Stimulated activated CD8-positive, alpha-beta memory T cell treated with anti-CD3 and anti-CD28 coated beads, Interleukin-4, amount 100 ng/mL, for 48 hours (primary cell): ENCODE measurements around the gene GPR160.
"Not testable (repeated sequence)": the region's sequence is repeated elsewhere in the genome, so short reads cannot be mapped to it uniquely, and the experiment has no call there.

Source experiments
- DNase-seq: peaks from one replicate; pipeline ENCODE4 v3.0.0-alpha.2; 2020

Gene GPR160

DNA sequence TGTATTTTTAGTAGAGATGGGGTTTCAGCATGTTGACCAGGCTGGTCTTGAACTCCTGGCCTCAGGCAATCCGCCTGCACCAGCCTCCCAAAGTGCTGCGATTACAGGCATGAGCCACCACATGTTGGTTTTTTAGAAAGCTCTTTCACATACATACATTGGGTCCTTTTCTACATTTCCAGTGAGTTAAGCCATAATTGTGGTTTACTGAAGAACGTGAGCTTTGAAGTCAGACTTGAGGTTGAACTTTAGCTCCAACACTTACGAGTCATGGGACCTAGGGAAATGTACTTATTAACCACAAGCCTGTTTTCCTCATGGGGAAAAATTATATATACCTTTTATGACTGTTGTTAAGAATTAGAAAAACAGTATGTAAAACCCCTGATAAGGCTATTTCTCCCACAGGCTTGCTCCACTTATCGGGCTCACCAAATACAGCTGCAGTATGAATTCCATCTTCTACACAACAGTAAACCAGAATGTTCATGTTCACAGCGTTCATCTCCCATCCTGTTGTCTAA is 39.0 kb downstream of the GPR160 start:
- DNase-seq, result no peak

DNA sequence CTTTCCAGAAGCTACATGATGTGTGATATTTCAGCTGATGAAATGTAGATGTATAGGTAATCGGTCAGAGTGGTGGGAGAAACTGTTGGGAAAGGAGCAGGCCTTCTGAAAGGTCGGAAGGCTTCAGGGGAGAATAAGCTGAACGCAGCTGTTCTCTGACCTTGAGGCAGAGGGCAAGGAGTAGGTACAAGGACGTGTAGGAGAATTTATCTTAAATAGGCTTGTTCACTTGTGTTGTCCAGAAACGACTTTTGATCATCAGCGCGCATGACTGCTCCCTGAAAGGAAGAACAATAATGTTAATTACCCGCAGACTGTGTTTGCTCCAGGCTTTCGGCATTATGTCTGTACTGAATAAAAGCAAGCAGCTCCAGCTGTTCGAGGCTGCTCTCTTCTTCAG is 39.6 kb downstream of the GPR160 start:
- DNase-seq, result no peak

DNA sequence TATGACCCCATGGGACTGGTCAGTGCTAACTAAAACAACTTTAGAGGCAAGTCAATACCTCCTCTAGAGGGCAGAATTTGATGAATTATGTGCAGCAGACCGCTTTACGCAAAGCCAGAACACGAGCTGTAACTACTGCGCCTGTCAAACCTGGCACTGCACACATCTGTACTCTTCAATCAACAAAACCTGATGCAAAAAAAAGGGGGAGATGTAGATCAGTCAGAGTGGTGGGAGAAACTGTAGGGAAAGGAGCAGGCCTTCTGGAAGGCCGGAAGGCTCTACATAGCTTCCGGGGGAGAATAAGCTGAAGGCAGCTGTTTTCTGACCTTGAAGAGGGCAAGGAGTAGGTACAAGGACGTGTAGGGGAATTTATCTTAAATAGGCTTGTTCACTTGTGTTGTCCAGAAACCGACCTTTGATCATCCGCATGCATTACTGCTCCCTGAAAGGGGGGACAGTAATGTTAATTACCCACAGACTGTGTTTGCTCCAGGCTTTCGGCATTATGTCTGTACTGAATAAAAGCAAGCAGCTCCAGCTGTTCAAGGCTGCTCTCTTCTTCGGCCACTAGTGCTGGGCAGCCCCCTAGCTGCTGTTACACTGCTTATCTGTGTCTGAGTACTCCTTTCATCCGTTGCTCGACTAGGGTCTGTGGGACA is 41.0 kb downstream of the GPR160 start:
- DNase-seq, result no peak

- DNase-seq, result no peak
Observed at GRCh38 chr3:170079536-170080165, 41.9 kb downstream of the GPR160 start.

DNA sequence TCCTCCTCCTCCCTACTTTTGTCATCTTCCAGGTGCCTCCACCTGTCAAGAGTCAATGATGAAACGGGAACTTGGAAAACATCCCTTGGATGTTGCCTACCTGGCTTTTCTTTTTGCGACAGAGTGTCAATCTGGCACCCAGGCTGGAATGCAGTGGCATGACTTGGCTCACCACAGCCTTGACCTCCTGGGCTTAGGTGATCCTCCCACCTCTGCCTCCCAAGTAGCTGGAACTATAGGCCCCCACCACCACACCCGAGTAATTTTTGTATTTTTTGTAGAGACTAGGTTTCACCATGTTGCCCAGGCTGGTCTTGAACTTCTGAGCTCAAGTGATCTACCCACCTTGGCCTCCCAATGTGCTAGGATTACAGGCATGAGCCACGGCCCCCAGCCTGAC is 42.8 kb downstream of the GPR160 start:
- no peak for DNase-seq

- DNase-seq, result no peak
Observed at GRCh38 chr3:170081079-170081741, 43.4 kb downstream of the GPR160 start.

- DNase-seq, result no peak
Observed at GRCh38 chr3:170083343-170083742, 45.5 kb downstream of the GPR160 start.

- DNase-seq, result no peak
Observed at GRCh38 chr3:170085396-170085795, 47.6 kb downstream of the GPR160 start.

DNA sequence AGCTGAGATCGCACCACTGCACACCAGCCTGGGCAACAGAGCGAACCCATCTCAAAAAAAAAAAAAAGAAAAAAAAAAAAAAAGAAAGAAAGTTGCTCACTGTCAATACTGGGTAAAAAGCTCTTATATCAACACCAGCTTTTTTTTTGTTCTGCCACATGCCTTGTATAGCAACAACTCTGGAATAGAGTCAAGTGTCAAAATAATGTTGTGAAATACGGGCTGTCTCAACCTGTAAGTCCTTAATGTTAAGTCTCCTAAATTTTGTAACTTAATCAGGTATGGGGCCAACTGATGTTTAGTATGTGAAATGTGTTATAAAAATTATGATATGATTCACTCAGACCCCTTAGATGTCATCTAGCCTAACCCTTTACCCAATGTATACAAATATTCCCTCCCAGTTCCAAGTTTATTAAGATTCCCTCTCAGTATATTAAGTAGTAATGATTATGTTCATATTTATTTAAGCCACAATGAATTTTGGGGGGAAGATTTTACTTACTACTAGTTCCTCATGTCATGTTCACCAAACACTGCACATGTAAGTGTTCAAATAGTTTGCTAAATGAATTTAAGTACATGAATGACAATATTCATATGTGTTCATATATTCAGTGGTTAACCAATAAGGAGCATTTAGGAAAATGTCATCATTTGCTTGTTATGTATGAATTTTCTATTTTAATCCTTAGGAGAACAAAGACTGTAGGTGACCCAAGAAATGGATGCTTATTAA is 52.2 kb downstream of the GPR160 start:
- no peak for DNase-seq

GRCh38 chr3:170090601-170090981 is 52.8 kb downstream of the GPR160 start:
- no peak for DNase-seq

GRCh38 chr3:170092907-170093306 is 55.1 kb downstream of the GPR160 start:
- no peak for DNase-seq

DNA sequence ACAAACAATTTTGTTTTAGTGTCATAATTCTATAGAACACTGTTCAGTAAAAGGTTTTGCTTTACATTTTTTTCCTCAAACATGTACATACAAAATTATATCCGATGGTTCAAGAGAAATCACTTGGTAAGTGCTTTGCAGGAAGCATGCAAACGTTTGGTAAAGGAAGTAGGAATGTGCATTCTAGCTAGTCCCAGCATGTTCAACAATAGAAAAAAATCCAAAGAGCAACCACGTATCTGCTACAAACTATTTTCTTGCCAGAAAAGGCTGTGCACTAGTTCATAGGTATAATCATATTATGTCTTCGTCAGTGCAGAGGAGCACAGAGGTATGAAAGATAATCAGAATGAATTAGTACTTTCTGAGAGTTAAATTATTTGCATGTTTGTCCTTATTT is 58.0 kb downstream of the GPR160 start:
- no peak for DNase-seq

DNA sequence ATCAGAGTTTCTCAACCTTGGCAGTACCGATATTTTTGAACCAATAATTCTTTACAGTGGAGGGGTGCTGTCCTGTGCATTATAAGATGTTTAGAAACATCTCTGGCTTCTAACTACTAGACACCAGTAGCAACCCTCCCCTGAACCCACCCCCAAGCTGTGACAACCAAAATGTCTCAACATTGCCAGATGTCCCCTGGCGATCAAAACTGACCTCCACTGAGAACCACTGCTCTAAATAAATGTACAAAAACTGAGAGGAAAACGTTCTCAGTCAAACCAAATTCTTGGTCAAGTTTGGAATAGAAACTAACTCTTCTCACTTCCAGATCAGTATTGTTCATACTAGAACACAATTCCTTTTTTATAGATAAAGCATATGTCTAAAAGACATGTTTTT is 58.5 kb downstream of the GPR160 start:
- DNase-seq, result no peak

DNA sequence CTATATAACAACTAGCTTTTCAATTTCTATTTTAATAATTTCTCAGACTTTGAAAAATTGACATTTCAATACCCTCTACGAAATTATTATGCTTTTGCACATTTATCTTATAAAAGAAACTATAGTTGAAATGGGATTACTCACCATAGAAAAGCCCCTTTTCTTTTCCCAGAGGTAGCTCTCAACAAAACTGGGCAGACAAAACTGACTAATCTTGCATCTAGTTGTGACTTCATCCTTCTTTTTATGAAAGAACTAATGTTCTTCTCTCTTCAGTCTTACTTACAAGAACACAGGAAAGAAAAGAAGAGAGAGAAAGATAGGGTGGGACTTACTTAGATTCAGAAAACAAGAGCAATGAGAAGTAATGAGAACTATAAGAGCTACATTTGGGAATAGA is 61.0 kb downstream of the GPR160 start:
- DNase-seq, result no peak

DNA sequence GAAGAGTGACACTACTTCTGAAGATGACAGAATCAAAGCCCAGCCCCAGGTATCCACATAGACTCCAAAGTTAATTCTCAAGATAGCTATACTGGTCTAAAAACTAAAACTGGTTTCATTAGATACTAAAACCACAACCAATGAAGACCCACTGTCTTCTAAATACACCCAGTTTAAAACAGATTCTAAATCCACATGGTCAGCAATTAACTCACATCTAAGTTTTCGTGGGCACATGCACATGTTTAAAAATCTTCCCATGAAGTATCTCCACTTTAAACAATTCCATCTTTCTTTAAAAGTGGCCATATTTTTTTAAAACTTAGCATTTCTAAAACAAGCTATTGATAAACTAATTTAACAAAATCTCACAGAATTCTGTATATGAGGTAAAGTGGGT is 63.1 kb downstream of the GPR160 start:
- no peak for DNase-seq

DNA sequence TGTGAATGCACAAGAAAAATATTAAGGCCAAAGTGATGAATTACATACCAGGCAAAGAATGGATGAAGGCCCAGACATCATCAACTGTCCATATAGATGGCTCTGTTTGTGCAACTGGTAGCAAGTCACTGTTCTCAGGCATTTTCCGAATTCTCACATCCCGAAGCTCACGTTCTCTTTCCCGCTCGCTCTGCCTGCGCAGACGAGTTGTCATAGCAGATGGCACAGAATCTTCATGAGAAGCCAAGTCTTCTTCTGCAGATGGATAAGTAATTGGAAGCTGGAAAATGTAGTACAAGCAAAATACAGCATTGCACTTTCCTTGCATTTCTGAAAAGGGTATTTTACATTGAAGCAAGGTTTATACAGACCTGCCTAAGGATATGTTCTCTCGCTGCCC is 64.6 kb downstream of the GPR160 start:
- no peak for DNase-seq

GRCh38 chr3:170107941-170108340 is 70.1 kb downstream of the GPR160 start:
- no peak for DNase-seq

DNA sequence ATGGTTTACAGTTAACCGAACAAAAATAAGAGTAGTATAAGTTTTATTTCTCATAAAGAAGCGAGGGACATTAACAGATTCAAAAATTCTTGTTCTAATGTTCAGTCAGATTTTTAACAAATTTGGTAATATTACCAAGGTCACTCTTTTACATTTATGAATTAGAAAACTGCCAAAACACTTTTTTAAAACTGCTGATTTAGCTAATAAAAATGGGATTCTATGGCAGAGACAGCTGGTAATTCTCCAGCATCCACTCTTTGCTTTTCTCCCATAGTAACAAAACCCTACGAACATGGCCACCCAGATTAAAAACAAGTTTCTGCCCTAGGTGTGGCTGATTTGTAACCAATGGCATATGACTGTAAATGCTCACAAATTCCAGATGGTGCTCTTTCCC is 71.2 kb downstream of the GPR160 start:
- DNase-seq, result no peak

DNA sequence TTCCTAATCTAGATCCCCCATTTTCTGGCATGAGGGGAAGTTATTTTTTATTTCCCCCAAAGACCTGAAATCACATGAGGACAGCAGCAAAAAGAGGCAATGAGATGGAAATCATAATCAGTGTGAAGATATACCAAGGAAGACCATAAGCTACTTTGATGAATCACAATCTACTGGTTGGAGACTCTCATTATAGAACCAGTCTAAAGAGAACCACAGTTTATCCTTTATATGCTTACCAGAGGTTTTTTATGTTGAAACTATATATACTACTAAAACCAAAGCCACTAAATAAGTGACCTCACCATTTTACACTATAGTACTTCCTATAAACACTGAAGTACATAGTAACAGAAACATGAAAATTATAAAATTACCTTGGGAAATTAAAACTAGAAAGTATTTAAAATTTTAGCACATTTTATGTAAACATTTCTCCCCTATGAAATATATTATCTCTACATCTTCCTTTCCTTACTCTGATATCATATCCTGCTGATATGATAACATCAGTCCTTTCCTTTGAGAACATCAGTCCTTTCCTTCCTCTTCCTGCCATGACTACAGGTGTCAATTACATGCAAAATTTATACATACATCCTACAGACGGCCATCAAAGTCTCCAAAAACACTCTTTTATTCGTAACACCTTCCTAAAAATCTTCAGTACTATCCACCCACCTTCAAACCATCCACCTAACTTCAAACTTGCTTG is 71.9 kb downstream of the GPR160 start:
- no peak for DNase-seq

GRCh38 chr3:170111147-170111771 is 73.5 kb downstream of the GPR160 start:
- DNase-seq, result no peak

- DNase-seq, result not testable (repeated sequence)
Observed at GRCh38 chr3:170114165-170114564, 76.4 kb downstream of the GPR160 start.

DNA sequence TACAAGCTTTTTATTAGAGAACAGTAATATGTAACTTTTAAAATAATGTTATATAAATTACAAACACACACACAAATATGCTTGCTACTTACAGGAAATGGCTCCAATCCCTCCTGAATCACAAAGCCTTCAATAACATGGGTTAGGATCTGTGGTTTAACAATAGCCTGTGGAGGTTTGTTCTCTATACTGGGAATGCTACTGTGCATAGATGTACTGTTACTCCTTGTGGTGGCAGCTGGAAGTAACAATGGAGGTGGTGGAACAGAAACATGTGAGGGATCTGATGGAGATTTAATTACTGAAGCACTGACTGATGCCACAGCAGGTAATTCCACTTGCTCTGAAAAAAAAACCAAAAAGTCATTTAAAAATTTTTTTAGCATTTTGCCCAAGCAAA is 79.3 kb downstream of the GPR160 start:
- DNase-seq, result no peak
